ENCODE measurements around the gene KCNJ16.

DNA sequence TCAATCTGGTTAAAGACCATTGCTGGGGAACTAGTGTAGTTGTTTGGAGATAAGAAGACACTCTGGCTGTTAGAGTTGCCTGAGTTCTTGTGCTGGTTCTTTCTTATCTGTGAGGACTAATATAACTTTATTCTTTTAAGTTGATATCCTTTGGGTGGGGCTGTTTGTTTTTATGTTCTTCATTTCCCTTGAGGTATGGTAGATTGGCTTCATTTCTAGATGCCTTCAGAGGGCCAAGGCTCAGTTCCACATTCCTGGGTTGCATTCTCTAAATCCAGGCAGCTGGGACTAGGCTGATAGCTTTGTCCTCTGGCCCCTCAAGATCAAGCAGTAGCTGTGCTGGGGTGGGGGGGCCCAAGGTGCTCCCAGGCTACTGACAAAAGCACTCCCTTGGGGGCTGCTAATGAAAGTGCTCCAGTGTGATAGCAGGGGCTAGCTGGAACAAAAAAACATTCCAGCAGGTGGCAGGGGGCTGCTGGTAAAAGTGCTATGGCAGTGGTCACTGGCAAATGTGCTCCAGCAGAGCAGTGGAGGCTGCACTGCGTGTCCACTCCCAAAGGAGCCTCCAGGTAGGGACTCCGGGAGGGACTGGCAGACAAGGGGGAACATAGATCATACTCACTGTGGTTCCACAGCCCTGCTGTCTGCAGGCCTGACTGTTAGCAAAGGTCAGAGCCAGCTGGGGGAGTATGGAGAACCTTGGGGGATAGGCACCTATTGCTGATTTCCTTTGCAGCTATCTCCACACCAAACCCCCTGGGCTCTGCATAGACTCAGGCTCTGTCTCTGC is 45.9 kb upstream of the KCNJ16 start:
- TF ChIP-seq, protein P1, sequence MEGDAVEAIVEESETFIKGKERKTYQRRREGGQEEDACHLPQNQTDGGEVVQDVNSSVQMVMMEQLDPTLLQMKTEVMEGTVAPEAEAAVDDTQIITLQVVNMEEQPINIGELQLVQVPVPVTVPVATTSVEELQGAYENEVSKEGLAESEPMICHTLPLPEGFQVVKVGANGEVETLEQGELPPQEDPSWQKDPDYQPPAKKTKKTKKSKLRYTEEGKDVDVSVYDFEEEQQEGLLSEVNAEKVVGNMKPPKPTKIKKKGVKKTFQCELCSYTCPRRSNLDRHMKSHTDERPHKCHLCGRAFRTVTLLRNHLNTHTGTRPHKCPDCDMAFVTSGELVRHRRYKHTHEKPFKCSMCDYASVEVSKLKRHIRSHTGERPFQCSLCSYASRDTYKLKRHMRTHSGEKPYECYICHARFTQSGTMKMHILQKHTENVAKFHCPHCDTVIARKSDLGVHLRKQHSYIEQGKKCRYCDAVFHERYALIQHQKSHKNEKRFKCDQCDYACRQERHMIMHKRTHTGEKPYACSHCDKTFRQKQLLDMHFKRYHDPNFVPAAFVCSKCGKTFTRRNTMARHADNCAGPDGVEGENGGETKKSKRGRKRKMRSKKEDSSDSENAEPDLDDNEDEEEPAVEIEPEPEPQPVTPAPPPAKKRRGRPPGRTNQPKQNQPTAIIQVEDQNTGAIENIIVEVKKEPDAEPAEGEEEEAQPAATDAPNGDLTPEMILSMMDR (conservative IDR thresholded peaks at IDR 0.05 in 1 of 2, IDR thresholded peaks at IDR 0.05 in 1 of 2; ENCODE audit: low read depth in 1 of 2, low read length in 2 of 2): no peak
- TF ChIP-seq EZH2 (IDR thresholded peaks at IDR 0.05; ENCODE audit: low read length, missing control alignments): no peak
